ENCODE measurements around the gene UST.

UST gene

DNA sequence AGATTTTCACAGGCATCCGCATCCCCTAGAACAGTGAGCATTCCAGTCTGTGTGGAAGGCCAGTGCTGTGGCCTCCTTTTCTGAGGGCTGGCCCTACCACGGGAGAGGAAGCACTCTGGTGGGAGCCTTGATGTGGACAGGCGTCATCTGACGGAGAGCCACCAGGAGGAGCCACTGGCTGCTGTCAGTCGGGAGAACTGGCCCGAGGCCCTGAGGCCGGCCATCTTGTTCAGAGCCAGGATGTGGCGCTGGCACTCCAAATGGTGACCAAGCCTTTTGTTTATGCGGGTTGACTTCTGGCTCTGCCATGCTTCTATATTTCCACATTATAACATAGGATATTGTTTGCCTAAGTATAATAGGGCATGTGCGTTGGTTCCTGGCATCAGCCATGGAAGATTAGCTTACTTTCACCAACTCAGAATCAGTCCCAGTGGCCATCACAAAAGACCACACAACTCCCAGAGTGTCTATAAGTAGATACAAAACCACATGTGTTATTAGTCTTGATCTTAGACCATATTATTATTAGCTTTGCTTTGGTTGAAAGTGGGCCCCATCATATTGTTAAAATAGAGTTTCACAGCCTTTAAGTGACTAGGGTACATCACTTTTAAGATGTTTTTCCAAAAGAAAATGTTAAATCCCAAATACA is 296.8 kb downstream of the UST start:
- H3K14ac ChIP-seq (ENCODE audit: low read length) = no peak overlapping the region
- no CpG with 5 or more reads among the region's 10 CpGs for WGBS, 2 donors (ENCODE audit: extremely low coverage in 2 of 2, insufficient read length in 2 of 2, insufficient replicate concordance in 1 of 2)
- peaks cover 0 to 7% of the 10 kb centered on the region in 2 donors for H3K4me1 ChIP-seq (ENCODE audit: control insufficient read depth in 2 of 2, insufficient read depth in 1 of 2, low read depth in 1 of 2, low read length in 2 of 2)
- H3K18ac ChIP-seq (ENCODE audit: low read length) = no peak overlapping the region
- H3K4ac ChIP-seq (ENCODE audit: low read length) = no peak overlapping the region
- H3K9ac ChIP-seq (ENCODE audit: low read depth, low read length, poor library complexity) = no peak overlapping the region
- H2BK12ac ChIP-seq (ENCODE audit: low read length) = no peak overlapping the region
- no peak overlapping the region for H4K91ac ChIP-seq (ENCODE audit: low read depth, low read length, poor library complexity)
- no peak for DNase-seq (ENCODE audit: low spot score)
- no peaks in the 10 kb centered on the region for H3K79me1 ChIP-seq (ENCODE audit: low read depth, low read length)
- no peak overlapping the region for H2AK5ac ChIP-seq (ENCODE audit: low read depth, low read length)
- H3K27me3 ChIP-seq (ENCODE audit: control insufficient read depth in 3 of 3, insufficient read depth in 3 of 3, low read depth in 1 of 3, low read length in 3 of 3) = no peaks in the 10 kb centered on the region
- no peak overlapping the region for H3K4me2 ChIP-seq (ENCODE audit: insufficient read depth, low read length, poor library complexity, severe bottlenecking)
- no peaks in the 10 kb centered on the region for H3K36me3 ChIP-seq (replicated peaks in 1 of 2; ENCODE audit: control insufficient read depth in 2 of 2, insufficient read depth in 2 of 2, low read length in 2 of 2)
- H2BK15ac ChIP-seq (ENCODE audit: low read length) = no peak overlapping the region
- H2BK120ac ChIP-seq (ENCODE audit: low read depth, low read length) = no peak overlapping the region
- no peak overlapping the region for H3K23ac ChIP-seq (ENCODE audit: low read depth, low read length, poor library complexity)
- no peak overlapping the region for H3K27ac ChIP-seq (replicated peaks; ENCODE audit: low read length)
- no peak overlapping the region for H3K4me3 ChIP-seq (ENCODE audit: low read length in 2 of 2)
- no peak overlapping the region for H2BK5ac ChIP-seq (ENCODE audit: low read length)
- H2AFZ ChIP-seq (ENCODE audit: low read length) = no peak overlapping the region
- H3K9me3 ChIP-seq (replicated peaks in 1 of 2; ENCODE audit: control insufficient read depth in 2 of 2, insufficient read depth in 1 of 2, low read depth in 1 of 2, low read length in 2 of 2) = no peaks in the 10 kb centered on the region
- H4K8ac ChIP-seq (ENCODE audit: low read depth, low read length) = no peak overlapping the region

DNA sequence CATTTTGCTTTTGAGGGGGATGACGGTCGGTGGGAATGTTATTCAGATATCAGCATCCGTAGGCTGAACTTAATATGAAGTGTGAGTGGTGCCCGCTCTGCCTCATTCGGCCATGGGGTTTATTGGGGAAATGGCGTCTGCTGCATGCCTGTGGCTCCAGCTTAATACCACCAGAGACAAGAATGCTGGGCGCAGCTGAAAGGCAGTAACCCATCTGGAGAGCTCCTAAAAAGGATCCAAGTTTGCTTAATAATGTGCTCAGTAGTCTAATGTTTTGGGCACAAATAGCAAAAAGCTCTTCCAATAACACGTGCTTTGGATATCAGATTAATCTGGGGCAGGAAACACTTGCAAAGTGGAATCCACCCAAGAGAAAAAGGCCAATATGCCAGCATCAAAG is 297.7 kb downstream of the UST start:
- Histone ChIP-seq H3K27ac (replicated peaks; ENCODE audit: low read length) (no peak overlapping the region), H3K23ac (ENCODE audit: low read depth, low read length, poor library complexity) (no peak overlapping the region), H3K4me3 (ENCODE audit: low read length in 2 of 2) (no peak overlapping the region), H3K9me3 (replicated peaks in 1 of 2; ENCODE audit: control insufficient read depth in 2 of 2, insufficient read depth in 1 of 2, low read depth in 1 of 2, low read length in 2 of 2) (no peaks in the 10 kb centered on the region), H3K4me1 (ENCODE audit: control insufficient read depth in 2 of 2, insufficient read depth in 1 of 2, low read depth in 1 of 2, low read length in 2 of 2) (peaks cover 0 to 7% of the 10 kb centered on the region in 2 donors), H3K4ac (ENCODE audit: low read length) (no peak overlapping the region), H3K36me3 (replicated peaks in 1 of 2; ENCODE audit: control insufficient read depth in 2 of 2, insufficient read depth in 2 of 2, low read length in 2 of 2) (no peaks in the 10 kb centered on the region), H2AK5ac (ENCODE audit: low read depth, low read length) (no peak overlapping the region), H3K4me2 (ENCODE audit: insufficient read depth, low read length, poor library complexity, severe bottlenecking) (no peak overlapping the region), H2BK12ac (ENCODE audit: low read length) (no peak overlapping the region), H3K79me1 (ENCODE audit: low read depth, low read length) (no peaks in the 10 kb centered on the region), H3K27me3 (ENCODE audit: control insufficient read depth in 3 of 3, insufficient read depth in 3 of 3, low read depth in 1 of 3, low read length in 3 of 3) (no peaks in the 10 kb centered on the region), H2BK5ac (ENCODE audit: low read length) (no peak overlapping the region), H3K18ac (ENCODE audit: low read length) (no peak overlapping the region), H2BK15ac (ENCODE audit: low read length) (no peak overlapping the region), H2BK120ac (ENCODE audit: low read depth, low read length) (no peak overlapping the region), H2AFZ (ENCODE audit: low read length) (no peak overlapping the region), H3K9ac (ENCODE audit: low read depth, low read length, poor library complexity) (no peak overlapping the region), H4K8ac (ENCODE audit: low read depth, low read length) (no peak overlapping the region), H3K14ac (ENCODE audit: low read length) (no peak overlapping the region), H4K91ac (ENCODE audit: low read depth, low read length, poor library complexity) (no peak overlapping the region)
- no CpG with 5 or more reads among the region's 8 CpGs for WGBS, 2 donors (ENCODE audit: extremely low coverage in 2 of 2, insufficient read length in 2 of 2, insufficient replicate concordance in 1 of 2)
- no peak for DNase-seq (ENCODE audit: low spot score)

DNA sequence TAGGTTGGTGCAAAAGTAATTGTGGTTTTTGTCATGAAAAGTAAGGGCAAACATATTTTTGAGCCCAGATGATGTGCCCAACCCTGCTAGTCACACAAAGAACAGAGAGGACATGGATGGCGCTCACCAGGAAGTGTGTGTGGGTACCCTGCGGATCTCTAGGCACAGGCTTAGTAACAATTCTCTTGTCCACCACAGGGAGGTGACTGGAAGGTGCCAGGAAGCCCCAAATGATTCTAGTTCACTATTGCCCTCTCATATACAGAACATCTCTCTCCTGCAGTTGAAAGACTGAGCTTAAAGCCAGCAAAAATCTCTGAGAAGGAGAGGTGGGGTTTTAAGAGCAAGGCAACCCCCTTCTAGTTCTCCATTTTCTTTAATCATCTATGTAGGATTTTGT is 298.6 kb downstream of the UST start:
- H3K4ac ChIP-seq (ENCODE audit: low read length) = no peak overlapping the region
- H3K9me3 ChIP-seq (replicated peaks in 1 of 2; ENCODE audit: control insufficient read depth in 2 of 2, insufficient read depth in 1 of 2, low read depth in 1 of 2, low read length in 2 of 2) = no peaks in the 10 kb centered on the region
- H2BK12ac ChIP-seq (ENCODE audit: low read length) = no peak overlapping the region
- no peaks in the 10 kb centered on the region for H3K27me3 ChIP-seq (ENCODE audit: control insufficient read depth in 3 of 3, insufficient read depth in 3 of 3, low read depth in 1 of 3, low read length in 3 of 3)
- no peak overlapping the region for H3K4me2 ChIP-seq (ENCODE audit: insufficient read depth, low read length, poor library complexity, severe bottlenecking)
- H2BK15ac ChIP-seq (ENCODE audit: low read length) = no peak overlapping the region
- H2AFZ ChIP-seq (ENCODE audit: low read length) = no peak overlapping the region
- H3K23ac ChIP-seq (ENCODE audit: low read depth, low read length, poor library complexity) = no peak overlapping the region
- H3K79me1 ChIP-seq (ENCODE audit: low read depth, low read length) = no peaks in the 10 kb centered on the region
- no peak overlapping the region for H3K18ac ChIP-seq (ENCODE audit: low read length)
- H3K4me1 ChIP-seq (ENCODE audit: control insufficient read depth in 2 of 2, insufficient read depth in 1 of 2, low read depth in 1 of 2, low read length in 2 of 2) = peaks cover 0 to 7% of the 10 kb centered on the region in 2 donors
- no peak overlapping the region for H4K91ac ChIP-seq (ENCODE audit: low read depth, low read length, poor library complexity)
- H3K4me3 ChIP-seq (ENCODE audit: low read length in 2 of 2) = no peak overlapping the region
- DNase-seq (ENCODE audit: low spot score) = no peak
- H3K27ac ChIP-seq (replicated peaks; ENCODE audit: low read length) = no peak overlapping the region
- WGBS, 2 donors (ENCODE audit: extremely low coverage in 2 of 2, insufficient read length in 2 of 2, insufficient replicate concordance in 1 of 2) = no CpG with 5 or more reads among the region's 2 CpGs
- H2AK5ac ChIP-seq (ENCODE audit: low read depth, low read length) = no peak overlapping the region
- no peak overlapping the region for H3K9ac ChIP-seq (ENCODE audit: low read depth, low read length, poor library complexity)
- no peak overlapping the region for H2BK120ac ChIP-seq (ENCODE audit: low read depth, low read length)
- H4K8ac ChIP-seq (ENCODE audit: low read depth, low read length) = no peak overlapping the region
- no peak overlapping the region for H3K14ac ChIP-seq (ENCODE audit: low read length)
- H3K36me3 ChIP-seq (replicated peaks in 1 of 2; ENCODE audit: control insufficient read depth in 2 of 2, insufficient read depth in 2 of 2, low read length in 2 of 2) = no peaks in the 10 kb centered on the region
- H2BK5ac ChIP-seq (ENCODE audit: low read length) = no peak overlapping the region

DNA sequence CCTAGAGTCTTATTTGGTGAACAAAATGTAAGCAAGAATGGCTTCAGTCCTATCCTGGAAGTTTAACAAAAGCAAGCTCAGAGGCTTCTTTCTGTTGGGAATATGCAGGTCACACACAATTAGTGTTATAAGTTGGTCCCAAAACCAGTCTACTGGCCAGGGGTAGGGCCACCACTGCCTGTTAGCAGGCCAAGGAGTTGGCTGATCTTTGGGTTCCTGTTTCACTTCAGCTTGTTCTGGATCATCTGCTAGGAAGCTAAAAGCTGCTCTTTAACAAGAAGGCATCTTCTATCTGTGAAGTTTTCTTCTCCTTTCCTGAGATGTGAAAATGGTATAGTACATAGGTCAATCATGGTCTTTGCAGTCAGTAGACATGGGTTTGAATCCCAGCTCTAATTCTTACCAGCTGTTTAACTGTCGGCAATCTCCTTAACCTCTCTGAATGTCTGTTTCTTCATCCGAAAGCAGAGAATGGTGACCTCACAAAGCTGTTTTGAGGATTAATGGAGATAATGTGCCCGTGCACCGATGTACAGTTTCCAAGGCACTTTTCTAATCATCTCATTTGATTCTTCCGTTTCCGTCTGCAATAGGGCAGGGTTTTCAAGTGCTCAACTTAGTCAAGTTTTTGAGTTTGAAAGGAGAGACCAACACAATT is 299.5 kb downstream of the UST start:
- Histone ChIP-seq H3K23ac (ENCODE audit: low read depth, low read length, poor library complexity) (no peak overlapping the region), H3K79me1 (ENCODE audit: low read depth, low read length) (no peaks in the 10 kb centered on the region), H3K4me3 (ENCODE audit: low read length in 2 of 2) (no peak overlapping the region), H3K27ac (replicated peaks; ENCODE audit: low read length) (no peak overlapping the region), H4K8ac (ENCODE audit: low read depth, low read length) (no peak overlapping the region), H3K27me3 (ENCODE audit: control insufficient read depth in 3 of 3, insufficient read depth in 3 of 3, low read depth in 1 of 3, low read length in 3 of 3) (no peaks in the 10 kb centered on the region), H3K9ac (ENCODE audit: low read depth, low read length, poor library complexity) (no peak overlapping the region), H3K4me1 (ENCODE audit: control insufficient read depth in 2 of 2, insufficient read depth in 1 of 2, low read depth in 1 of 2, low read length in 2 of 2) (peaks cover under 1 to 7% of the 10 kb centered on the region in 2 donors), H3K18ac (ENCODE audit: low read length) (no peak overlapping the region), H2BK5ac (ENCODE audit: low read length) (no peak overlapping the region), H2BK15ac (ENCODE audit: low read length) (no peak overlapping the region), H4K91ac (ENCODE audit: low read depth, low read length, poor library complexity) (no peak overlapping the region), H3K4me2 (ENCODE audit: insufficient read depth, low read length, poor library complexity, severe bottlenecking) (no peak overlapping the region), H3K9me3 (replicated peaks in 1 of 2; ENCODE audit: control insufficient read depth in 2 of 2, insufficient read depth in 1 of 2, low read depth in 1 of 2, low read length in 2 of 2) (no peaks in the 10 kb centered on the region), H2BK12ac (ENCODE audit: low read length) (no peak overlapping the region), H2AFZ (ENCODE audit: low read length) (no peak overlapping the region), H3K36me3 (replicated peaks in 1 of 2; ENCODE audit: control insufficient read depth in 2 of 2, insufficient read depth in 2 of 2, low read length in 2 of 2) (no peaks in the 10 kb centered on the region), H3K4ac (ENCODE audit: low read length) (no peak overlapping the region), H2AK5ac (ENCODE audit: low read depth, low read length) (no peak overlapping the region), H3K14ac (ENCODE audit: low read length) (no peak overlapping the region), H2BK120ac (ENCODE audit: low read depth, low read length) (no peak overlapping the region)
- DNase-seq (ENCODE audit: low spot score) = no peak
- WGBS, 2 donors (ENCODE audit: extremely low coverage in 2 of 2, insufficient read length in 2 of 2, insufficient replicate concordance in 1 of 2) = no CpG with 5 or more reads among the region's 6 CpGs
